IPS-18a (cell line): ENCODE results near the gene ANKFY1.

Source experiments
- H3K27ac ChIP-seq: one replicate; pipeline ENCODE4 v1.5.1; 2013; ENCODE audit warnings: low read length
- H3K27me3 ChIP-seq: one replicate; pipeline ENCODE4 v1.6.1; 2013; ENCODE audit warnings: mild to moderate bottlenecking, low read length; ENCODE audit not compliant: control insufficient read depth, insufficient read depth
- H3K36me3 ChIP-seq: one replicate; pipeline ENCODE4 v1.6.1; 2013; ENCODE audit warnings: low read depth, low read length; ENCODE audit not compliant: control insufficient read depth
- H3K4me1 ChIP-seq: one replicate; pipeline ENCODE4 v1.6.1; 2013; ENCODE audit warnings: low read depth, low read length; ENCODE audit not compliant: control insufficient read depth
- H3K4me3 ChIP-seq: one replicate; pipeline ENCODE4 v1.5.1; 2013; ENCODE audit warnings: low read length
- H3K9ac ChIP-seq: one replicate; pipeline ENCODE4 v1.6.1; 2013; ENCODE audit warnings: mild to moderate bottlenecking, low read length, moderate library complexity
- H3K9me3 ChIP-seq: one replicate; pipeline ENCODE4 v1.6.1; 2013; ENCODE audit warnings: low read depth, low read length; ENCODE audit not compliant: control insufficient read depth

ANKFY1 gene

DNA sequence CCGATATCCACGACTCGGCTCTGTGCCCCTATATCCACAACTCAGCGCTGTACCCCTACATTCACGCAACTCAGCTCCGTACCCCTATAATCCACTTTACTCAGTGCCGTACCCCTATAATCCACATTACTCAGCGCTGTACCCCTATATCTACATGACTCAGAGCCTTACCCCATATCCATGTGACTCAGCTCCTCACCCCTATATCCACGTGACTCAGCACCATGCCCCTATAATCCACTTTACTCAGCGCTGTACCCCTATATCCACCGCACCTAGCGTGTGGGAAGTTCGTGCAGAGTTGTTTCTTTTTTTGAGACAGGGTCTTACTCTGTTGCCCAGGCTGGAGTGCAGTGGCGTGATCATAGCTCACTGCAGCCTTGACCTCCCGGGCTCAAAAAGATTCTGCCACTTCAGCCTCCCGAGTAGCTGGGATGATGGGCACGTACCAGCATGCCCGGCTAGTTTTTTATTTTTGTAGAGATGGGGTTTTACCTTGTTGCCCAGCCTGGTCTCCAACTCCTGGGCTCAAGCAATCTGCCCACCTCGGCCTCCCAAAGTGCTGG lies 103.4 kb downstream of the ANKFY1 start:
- no peaks in the 10 kb centered on the region for H3K4me1 ChIP-seq
- peaks cover 6% of the 10 kb centered on the region for H3K36me3 ChIP-seq
- no peak overlapping the region for H3K9ac ChIP-seq
- no peak overlapping the region for H3K4me3 ChIP-seq
- H3K27ac ChIP-seq, result no peak overlapping the region
- H3K27me3 ChIP-seq, result no peaks in the 10 kb centered on the region
- no peaks in the 10 kb centered on the region for H3K9me3 ChIP-seq

DNA sequence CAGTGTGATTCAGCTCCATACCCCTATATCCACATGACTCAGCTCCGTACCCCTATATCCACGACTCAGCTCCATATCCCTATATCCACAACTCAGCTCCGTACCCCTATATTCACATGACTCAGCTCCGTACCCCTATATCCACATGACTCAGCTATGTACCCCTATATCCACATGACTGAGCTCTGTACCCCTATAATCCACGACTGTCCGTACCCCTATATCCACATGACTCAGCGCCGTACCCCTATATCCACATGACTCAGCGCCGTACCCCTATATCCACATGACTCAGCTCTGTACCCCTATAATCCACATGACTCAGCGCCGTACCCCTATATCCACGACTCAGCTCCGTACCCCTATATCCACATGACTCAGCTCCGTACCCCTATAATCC lies 104.0 kb downstream of the ANKFY1 start:
- no peak overlapping the region for H3K4me3 ChIP-seq
- H3K9me3 ChIP-seq, result no peaks in the 10 kb centered on the region
- no peaks in the 10 kb centered on the region for H3K4me1 ChIP-seq
- H3K27ac ChIP-seq, result no peak overlapping the region
- H3K9ac ChIP-seq, result no peak overlapping the region
- H3K27me3 ChIP-seq, result no peaks in the 10 kb centered on the region
- peaks cover 4% of the 10 kb centered on the region for H3K36me3 ChIP-seq

DNA sequence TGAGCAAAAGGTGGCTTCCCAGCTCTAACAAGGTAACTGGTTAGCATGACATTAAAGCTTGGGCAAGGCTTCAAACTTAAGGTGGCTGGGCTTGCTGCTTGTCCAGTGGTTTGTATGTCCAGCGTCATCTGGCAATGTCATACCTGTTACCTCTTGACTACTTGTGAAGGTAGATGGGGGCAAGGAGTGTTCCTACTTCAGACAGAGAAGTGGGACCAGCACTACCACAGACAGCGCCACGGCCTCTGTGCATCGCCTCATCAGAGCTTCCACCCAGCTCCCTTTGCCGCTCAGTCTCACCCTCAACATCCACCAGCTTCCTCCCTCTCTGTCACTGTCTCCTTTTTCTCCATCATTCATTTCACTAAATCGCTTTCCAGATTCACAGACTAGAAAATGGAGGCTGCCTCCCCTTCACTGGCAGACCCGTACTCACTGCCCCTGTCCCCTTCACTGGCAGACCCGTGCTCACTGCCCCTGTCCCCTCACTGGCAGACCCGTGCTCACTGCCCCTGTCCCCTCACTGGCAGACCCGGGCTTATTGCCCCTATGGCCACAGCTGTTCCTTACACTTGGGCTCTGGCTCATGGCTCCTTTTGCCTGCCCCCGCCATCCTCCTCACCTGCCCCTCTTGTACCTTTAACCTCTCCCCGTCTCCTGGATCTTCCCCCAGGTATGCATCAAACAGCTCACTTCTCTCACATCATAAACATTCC lies 106.0 kb downstream of the ANKFY1 start:
- H3K9ac ChIP-seq, result no peak overlapping the region
- no peaks in the 10 kb centered on the region for H3K27me3 ChIP-seq
- H3K4me1 ChIP-seq, result no peaks in the 10 kb centered on the region
- H3K27ac ChIP-seq, result no peak overlapping the region
- H3K36me3 ChIP-seq, result no peaks in the 10 kb centered on the region
- no peaks in the 10 kb centered on the region for H3K9me3 ChIP-seq
- H3K4me3 ChIP-seq, result no peak overlapping the region

DNA sequence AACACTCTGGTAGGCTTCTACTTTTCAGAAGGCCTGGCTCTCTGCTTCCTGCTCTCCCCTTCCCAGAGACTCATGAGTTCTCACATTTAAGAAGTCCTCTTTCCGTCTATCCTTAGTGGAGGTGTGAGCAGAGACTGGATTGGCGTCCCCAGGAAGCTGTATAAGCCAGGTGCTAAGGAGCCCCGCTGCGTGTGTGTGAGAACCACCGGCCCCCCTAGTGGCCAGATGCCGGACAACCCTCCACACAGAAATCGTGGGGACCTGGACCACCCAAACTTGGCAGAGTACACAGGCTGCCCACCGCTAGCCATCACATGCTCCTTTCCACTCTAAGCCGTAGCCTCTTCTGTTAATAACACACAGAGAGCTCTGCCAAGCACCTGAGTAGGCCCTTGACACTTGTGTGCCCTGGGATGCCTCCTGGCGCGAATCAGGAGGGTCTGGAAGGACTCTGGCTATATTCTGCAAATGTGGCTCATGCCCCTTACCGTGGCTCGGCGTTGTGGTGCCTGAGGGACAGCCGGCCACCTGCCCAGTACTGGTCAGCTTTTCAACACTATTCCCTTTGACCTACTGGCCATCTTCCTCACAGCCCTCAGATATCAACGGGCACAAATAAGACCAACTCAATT lies 106.9 kb downstream of the ANKFY1 start:
- H3K4me1 ChIP-seq, result no peaks in the 10 kb centered on the region
- H3K9me3 ChIP-seq, result no peaks in the 10 kb centered on the region
- no peaks in the 10 kb centered on the region for H3K27me3 ChIP-seq
- H3K36me3 ChIP-seq, result no peaks in the 10 kb centered on the region
- no peak overlapping the region for H3K4me3 ChIP-seq
- no peak overlapping the region for H3K9ac ChIP-seq
- H3K27ac ChIP-seq, result no peak overlapping the region

DNA sequence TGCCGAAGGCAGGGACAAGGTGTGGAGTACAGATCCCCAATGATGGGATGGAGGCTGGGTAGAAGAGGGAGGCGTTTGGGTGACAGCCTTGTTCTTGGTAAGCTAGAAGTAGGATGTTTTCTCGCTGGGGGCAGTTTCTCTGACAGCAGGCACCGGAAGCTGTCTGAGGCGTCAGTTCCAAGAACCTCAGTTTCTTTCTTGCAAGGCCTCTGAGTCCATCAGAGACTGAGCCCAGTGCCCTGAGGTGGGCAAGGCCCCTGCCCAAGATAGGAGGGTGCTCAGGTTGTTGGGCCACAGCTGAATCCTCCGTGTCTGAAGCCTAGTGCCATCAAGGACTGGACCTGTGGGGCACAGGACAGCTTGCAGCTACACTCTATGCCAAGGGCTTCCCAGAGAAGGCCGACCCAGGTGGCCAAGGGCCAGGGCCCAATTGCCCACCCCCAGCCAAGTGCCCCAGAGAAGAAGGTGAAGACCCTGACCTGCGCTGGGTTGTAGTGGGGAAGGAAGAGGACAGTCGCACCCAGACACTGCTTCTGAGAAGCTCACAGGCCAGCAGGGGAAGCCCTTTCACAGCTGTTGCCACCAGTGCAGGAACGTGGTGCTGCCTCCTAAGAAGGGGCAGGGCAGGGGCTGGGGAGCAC lies 107.7 kb downstream of the ANKFY1 start:
- Histone ChIP-seq H3K9me3 (no peaks in the 10 kb centered on the region), H3K27ac (no peak overlapping the region), H3K9ac (no peak overlapping the region), H3K4me3 (no peak overlapping the region), H3K27me3 (no peaks in the 10 kb centered on the region), H3K4me1 (no peaks in the 10 kb centered on the region), H3K36me3 (no peaks in the 10 kb centered on the region)

DNA sequence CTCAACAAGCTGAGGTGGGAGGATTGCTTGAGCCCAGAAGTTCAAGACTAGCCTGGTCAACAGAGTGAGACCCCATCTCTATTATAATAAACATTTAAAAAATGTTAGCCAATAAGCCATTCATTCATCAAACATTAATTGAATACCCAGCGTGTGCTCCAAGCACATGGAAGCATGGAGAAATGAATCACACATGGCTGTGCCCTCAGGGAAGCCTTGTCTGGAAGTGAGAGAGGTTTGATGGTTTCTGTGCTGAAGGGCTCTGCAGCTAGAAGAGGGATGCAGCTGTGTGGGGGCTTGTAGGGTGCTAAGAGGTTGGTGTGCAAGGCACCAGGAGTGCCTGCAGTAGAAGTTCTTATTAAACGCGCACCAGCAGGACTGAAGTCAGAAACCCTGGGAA lies 109.6 kb downstream of the ANKFY1 start:
- H3K9me3 ChIP-seq, result no peaks in the 10 kb centered on the region
- no peaks in the 10 kb centered on the region for H3K36me3 ChIP-seq
- no peak overlapping the region for H3K4me3 ChIP-seq
- H3K27me3 ChIP-seq, result no peaks in the 10 kb centered on the region
- no peak overlapping the region for H3K27ac ChIP-seq
- no peak overlapping the region for H3K9ac ChIP-seq
- no peaks in the 10 kb centered on the region for H3K4me1 ChIP-seq

DNA sequence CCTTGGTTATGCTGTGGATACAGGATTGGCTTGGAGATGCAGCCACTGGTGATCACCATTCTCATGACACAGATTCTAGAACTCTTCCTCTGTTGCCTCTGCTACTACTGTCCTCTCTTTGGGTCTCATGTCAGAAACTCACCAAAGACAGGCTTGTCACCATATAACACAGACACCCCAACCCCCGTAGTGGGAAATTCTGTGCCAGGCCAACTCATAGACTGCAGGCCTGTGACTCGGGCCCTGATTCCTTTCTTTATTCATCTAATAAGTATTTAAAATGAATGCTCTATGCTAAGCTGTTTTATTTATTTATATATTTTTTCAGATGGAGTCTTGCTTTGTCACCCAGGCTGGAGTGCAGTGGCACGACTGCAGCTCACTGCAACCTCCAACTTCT lies 111.3 kb downstream of the ANKFY1 start:
- no peak overlapping the region for H3K9ac ChIP-seq
- no peaks in the 10 kb centered on the region for H3K4me1 ChIP-seq
- H3K4me3 ChIP-seq, result no peak overlapping the region
- H3K27me3 ChIP-seq, result no peaks in the 10 kb centered on the region
- H3K27ac ChIP-seq, result no peak overlapping the region
- no peaks in the 10 kb centered on the region for H3K9me3 ChIP-seq
- no peaks in the 10 kb centered on the region for H3K36me3 ChIP-seq

DNA sequence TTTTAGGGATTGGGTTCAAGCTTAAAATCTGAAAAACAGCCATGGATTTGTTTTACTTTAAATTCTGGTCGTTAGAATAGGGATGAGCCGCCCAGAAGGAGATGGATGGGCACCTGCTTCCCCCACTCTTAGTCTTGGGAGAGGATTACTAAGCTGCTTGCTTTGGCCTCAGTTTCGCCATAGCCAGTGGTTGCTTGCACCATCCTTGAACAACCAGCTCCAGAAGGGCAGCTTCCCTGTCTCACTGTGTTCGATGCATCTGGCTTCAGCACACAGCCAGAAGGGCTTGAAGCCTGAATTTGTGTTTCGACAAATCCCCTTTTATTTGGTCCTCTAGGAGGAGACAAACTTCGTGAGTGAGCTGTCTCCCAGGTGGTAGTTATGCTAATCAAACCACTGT lies 113.7 kb downstream of the ANKFY1 start:
- Histone ChIP-seq H3K9ac (no peak overlapping the region), H3K4me3 (no peak overlapping the region), H3K27ac (no peak overlapping the region), H3K4me1 (no peaks in the 10 kb centered on the region), H3K36me3 (no peaks in the 10 kb centered on the region), H3K27me3 (no peaks in the 10 kb centered on the region), H3K9me3 (no peaks in the 10 kb centered on the region)

DNA sequence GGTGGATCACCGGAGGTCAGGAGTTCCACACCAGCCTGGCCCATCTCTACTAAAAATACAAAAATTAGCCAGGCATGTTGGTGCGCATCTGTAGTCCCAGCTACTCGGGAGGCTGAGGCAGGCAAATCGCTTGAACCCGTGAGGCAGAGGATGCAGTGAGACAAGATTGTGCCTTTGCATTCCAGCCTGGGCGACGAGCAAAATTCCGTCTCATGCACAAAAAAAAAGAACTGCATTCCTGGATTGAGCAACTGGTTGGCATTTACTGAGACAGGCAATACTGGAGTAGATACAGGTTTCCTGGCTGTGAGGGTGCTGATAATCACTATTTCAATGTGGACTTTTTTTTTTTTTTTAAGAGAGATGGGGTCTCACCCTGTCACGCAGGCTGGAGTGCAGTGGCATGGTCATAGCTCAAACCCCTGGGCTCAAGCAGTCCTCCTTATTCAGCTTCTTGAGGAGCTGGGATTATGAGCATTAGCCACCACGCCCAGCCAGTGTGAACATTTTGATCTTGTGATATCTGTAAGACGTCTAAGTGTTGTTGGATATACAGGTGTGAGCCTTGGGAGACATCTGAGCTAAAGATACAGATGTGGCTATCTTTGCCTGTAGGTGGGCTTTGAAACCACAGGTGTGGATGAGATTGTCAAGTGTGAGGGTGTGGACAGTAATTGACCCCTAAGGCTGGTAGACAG lies 115.0 kb downstream of the ANKFY1 start:
- Histone ChIP-seq H3K4me3 (no peak overlapping the region), H3K36me3 (no peaks in the 10 kb centered on the region), H3K27ac (no peak overlapping the region), H3K9me3 (no peaks in the 10 kb centered on the region), H3K27me3 (no peaks in the 10 kb centered on the region), H3K4me1 (no peaks in the 10 kb centered on the region), H3K9ac (no peak overlapping the region)

DNA sequence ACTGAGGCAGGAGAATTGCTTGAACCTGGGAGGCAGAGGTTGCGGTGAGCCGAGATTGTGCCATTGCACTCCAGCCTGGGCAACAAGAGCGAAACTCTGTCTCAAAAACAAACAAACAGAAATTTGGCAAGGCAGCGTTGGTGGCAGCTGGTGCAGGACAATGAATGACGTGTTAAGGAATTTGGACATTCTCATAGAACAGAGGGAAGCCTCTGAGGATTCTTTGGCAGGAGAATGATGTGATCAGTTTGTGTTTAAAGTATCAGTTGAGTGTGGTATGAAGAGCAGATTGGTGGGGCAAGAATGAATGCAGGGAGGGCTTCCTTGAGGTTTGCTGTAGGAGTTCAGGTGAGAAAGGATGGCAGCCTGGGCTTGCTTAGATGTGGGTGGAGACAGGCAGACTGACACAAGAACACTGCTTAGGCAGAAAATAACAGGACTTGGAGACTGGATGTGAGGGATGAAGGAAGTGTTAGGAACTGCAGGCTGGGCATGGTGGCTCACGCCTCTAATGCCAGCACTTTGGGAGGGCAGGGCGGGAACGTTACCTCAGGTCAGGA lies 115.9 kb downstream of the ANKFY1 start:
- H3K36me3 ChIP-seq, result no peaks in the 10 kb centered on the region

DNA sequence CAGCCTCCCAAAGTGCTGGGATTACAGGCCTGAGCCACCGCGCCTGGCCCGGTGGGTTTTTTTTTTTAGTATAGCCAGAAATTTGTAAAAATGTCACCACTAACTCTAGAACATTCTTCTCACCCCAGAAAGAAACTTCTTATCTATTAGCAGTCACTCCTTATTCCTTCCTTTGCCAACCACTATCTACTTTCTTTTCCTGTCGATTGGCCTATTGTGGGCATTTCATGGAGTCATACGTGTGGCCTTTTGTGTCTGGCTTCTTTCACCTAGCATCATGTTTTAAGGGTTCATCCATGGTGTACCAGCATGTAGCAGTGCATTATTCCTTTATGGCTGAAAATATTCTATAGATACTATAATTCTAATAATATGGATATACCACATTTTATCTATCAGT lies 117.1 kb downstream of the ANKFY1 start:
- H3K4me3 ChIP-seq, result no peak overlapping the region
- H3K27ac ChIP-seq, result no peak overlapping the region
- no peaks in the 10 kb centered on the region for H3K27me3 ChIP-seq
- H3K4me1 ChIP-seq, result peaks cover 4% of the 10 kb centered on the region
- H3K9ac ChIP-seq, result no peak overlapping the region
- no peaks in the 10 kb centered on the region for H3K9me3 ChIP-seq
- H3K36me3 ChIP-seq, result no peaks in the 10 kb centered on the region

More for the DNA sequence above, 115.9 kb downstream of the ANKFY1 start:
- H3K27ac ChIP-seq, result no peak overlapping the region
- H3K27me3 ChIP-seq, result no peaks in the 10 kb centered on the region
- H3K9ac ChIP-seq, result no peak overlapping the region
- no peaks in the 10 kb centered on the region for H3K9me3 ChIP-seq
- H3K4me3 ChIP-seq, result no peak overlapping the region
- no peaks in the 10 kb centered on the region for H3K4me1 ChIP-seq
